GM12878 (cell line): ENCODE measurements around the gene HK1.

Source experiments
- CTCF ChIP-seq, 3 experiments: IDR thresholded peaks in 2 of 3; conservative IDR thresholded peaks in 1 of 3; 2 replicates each; pipeline ENCODE4 v1.5.1; 2011; ENCODE audit warnings: low read depth in 3 of 3, low read length in 3 of 3, mild to moderate bottlenecking in 3 of 3, control low read depth in 2 of 3, moderate library complexity in 2 of 3, inconsistent platforms in 1 of 3, mixed read lengths in 1 of 3; ENCODE audit not compliant: control insufficient read depth in 2 of 3, insufficient read depth in 1 of 3; ENCODE audit errors: extremely low read depth in 1 of 3
- E2F4 ChIP-seq: IDR thresholded peaks from 2 replicates; pipeline ENCODE4 v1.6.1; 2012; ENCODE audit warnings: low read depth, low read length, improper control_type of control experiment
- NFYB ChIP-seq: IDR thresholded peaks from 2 replicates; pipeline ENCODE4 v1.6.1; 2011; ENCODE audit warnings: low read depth, mild to moderate bottlenecking, low read length, improper control_type of control experiment, moderate library complexity; ENCODE audit not compliant: insufficient read depth
- USF2 ChIP-seq: IDR thresholded peaks from 2 replicates; pipeline ENCODE4 v1.6.1; 2011; ENCODE audit warnings: low read depth, low read length, improper control_type of control experiment, borderline replicate concordance
- TF ChIP-seq, protein P1 (sequence below): fragments of 450-650 bp; IDR thresholded peaks from 2 replicates; pipeline ENCODE4 v1.6.1; 2016; ENCODE audit warnings: mild to moderate bottlenecking

DNA sequence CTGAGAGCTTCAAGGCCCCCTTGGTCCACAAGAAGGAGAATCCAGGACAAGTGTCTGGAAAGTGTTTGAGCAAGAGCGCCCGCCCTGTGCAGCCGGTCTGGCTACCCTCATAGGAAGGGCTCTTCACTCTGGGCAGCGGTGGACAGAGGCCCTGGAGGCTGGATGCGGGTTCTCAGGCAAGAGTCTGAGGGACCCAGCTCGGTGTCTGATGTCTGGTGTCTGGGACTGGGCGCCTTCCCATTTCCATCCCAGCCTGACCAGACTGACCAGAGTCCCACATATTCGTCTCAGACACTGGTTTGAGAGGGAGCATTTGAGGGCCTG, 59.8 kb downstream of the HK1 start:
- TF ChIP-seq USF2: no peak
- no peak for TF ChIP-seq E2F4
- TF ChIP-seq NFYB: no peak
- TF ChIP-seq, protein P1, sequence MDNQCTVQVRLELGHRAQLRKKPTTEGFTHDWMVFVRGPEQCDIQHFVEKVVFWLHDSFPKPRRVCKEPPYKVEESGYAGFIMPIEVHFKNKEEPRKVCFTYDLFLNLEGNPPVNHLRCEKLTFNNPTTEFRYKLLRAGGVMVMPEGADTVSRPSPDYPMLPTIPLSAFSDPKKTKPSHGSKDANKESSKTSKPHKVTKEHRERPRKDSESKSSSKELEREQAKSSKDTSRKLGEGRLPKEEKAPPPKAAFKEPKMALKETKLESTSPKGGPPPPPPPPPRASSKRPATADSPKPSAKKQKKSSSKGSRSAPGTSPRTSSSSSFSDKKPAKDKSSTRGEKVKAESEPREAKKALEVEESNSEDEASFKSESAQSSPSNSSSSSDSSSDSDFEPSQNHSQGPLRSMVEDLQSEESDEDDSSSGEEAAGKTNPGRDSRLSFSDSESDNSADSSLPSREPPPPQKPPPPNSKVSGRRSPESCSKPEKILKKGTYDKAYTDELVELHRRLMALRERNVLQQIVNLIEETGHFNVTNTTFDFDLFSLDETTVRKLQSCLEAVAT: no peak
- no peak for TF ChIP-seq CTCF (IDR thresholded peaks at IDR 0.05 in 2 of 3, conservative IDR thresholded peaks at IDR 0.05 in 1 of 3; ENCODE audit: control insufficient read depth in 2 of 3, extremely low read depth in 1 of 3, insufficient read depth in 1 of 3, low read depth in 3 of 3, low read length in 3 of 3)
